Measurements from ENCODE around the gene XRCC1. TPM values are rescaled to one million over a fixed set of nuclear protein-coding genes. Genes with fewer than 3 reads are reported as not detected.
A peak's percentile ranks its signal among the peaks of the same experiment; 100 is the strongest.
"Not testable (repeated sequence)": the region's sequence is repeated elsewhere in the genome, so short reads cannot be mapped to it uniquely, and the experiment has no call there.

XRCC1 gene
- total RNA-seq, 1 experiment from 2014 or later = 38.0 TPM

DNA sequence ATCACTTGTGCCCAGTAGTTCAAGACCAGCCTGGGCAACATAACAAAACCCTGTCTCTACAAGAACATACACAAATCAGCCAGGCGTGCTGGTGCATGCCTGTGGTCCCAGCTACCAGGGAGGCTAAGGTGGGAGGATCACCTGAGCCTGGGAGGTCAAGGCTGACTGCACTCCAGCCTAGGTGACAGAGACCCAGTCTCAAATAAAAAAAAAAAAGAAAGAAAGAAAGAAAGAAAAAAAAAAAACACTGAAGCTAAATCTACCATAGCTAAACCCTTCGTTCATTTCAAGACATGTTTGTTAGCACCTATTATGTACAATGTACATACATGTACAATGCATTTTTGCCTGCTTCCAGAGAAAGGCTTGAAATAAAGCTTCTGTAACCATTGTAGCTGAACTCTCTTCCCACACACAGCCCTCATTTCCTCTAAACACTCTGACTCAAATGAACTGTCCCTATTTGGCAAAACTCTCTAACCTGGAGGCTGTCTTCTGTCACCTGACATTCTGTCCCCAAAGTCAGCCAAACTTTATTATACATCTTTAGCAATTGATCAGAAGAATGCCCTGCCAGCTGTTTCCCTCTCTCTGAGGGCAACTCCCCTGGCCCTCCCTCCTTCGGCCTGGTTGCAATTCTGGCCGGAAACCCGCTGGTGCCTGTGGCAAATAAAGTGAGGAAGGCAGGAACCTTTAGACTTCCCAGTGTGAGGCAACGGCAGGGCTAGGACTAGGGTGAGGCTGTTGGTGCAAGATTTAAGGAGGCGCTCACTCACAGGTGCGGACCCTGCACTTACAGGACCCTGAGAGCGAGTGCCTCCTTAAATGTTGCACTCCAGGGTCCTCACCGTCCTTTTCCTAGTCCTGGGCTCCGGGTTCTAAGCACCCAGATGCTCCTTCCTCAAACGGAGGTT lies 50.1 kb downstream of the XRCC1 start:
- H3K23me2 ChIP-seq (ENCODE audit: insufficient read length, low read depth, low read length, poor library complexity, severe bottlenecking) = peaks cover 22% of the 10 kb centered on the region
- no peak overlapping the region for H3K4ac ChIP-seq (ENCODE audit: low read depth, low read length)
- no peak overlapping the region for H2BK5ac ChIP-seq (ENCODE audit: insufficient read length, low read length)
- TF ChIP-seq, protein P1, sequence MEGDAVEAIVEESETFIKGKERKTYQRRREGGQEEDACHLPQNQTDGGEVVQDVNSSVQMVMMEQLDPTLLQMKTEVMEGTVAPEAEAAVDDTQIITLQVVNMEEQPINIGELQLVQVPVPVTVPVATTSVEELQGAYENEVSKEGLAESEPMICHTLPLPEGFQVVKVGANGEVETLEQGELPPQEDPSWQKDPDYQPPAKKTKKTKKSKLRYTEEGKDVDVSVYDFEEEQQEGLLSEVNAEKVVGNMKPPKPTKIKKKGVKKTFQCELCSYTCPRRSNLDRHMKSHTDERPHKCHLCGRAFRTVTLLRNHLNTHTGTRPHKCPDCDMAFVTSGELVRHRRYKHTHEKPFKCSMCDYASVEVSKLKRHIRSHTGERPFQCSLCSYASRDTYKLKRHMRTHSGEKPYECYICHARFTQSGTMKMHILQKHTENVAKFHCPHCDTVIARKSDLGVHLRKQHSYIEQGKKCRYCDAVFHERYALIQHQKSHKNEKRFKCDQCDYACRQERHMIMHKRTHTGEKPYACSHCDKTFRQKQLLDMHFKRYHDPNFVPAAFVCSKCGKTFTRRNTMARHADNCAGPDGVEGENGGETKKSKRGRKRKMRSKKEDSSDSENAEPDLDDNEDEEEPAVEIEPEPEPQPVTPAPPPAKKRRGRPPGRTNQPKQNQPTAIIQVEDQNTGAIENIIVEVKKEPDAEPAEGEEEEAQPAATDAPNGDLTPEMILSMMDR (conservative IDR thresholded peaks at IDR 0.05) = no peak
- no peak overlapping the region for H4K8ac ChIP-seq (replicated peaks; ENCODE audit: insufficient read length, low read depth, low read length)
- WGBS (ENCODE audit: extremely low coverage, insufficient read length, low lambda C conversion rate) = no CpG with 5 or more reads among the region's 12 CpGs
- no peak overlapping the region for H3K9ac ChIP-seq (ENCODE audit: extremely low read depth, insufficient read length, low read length)
- Mint-ChIP-seq H3K9me3 (no peaks in the 10 kb centered on the region), H3K27ac (no peak overlapping the region), H3K4me3 (peak overlapping the region; percentile 80 to 94), H3K4me1 (peaks cover 15 to 20% of the 10 kb centered on the region in 2 experiments), H3K36me3 (ENCODE audit: insufficient read depth in 1 of 3, low read depth in 3 of 3) (no peaks in the 10 kb centered on the region), H3K27me3 (ENCODE audit: low read depth) (peaks cover 34% of the 10 kb centered on the region)
- no peak overlapping the region for H2BK15ac ChIP-seq (ENCODE audit: low read depth, low read length)
- no peak overlapping the region for H2BK12ac ChIP-seq (ENCODE audit: insufficient read length, low read depth, low read length)
- H2BK20ac ChIP-seq (ENCODE audit: low read depth, low read length, poor library complexity, severe bottlenecking) = no peak overlapping the region
- H4K5ac ChIP-seq (ENCODE audit: insufficient read length, low read depth, low read length) = no peak overlapping the region
- H3K14ac ChIP-seq (ENCODE audit: insufficient read depth, low read length) = no peak overlapping the region
- H3K4me1 ChIP-seq (ENCODE audit: insufficient read depth, low read length) = no peaks in the 10 kb centered on the region
- DNase-seq = peak; percentile 64
- no peaks in the 10 kb centered on the region for H3K79me1 ChIP-seq (ENCODE audit: insufficient read depth, low read depth, low read length, poor library complexity, severe bottlenecking)
- H3K18ac ChIP-seq (ENCODE audit: insufficient read length, low read depth, low read length) = no peak overlapping the region
- H2AFZ ChIP-seq (ENCODE audit: low read length) = no peak overlapping the region
- no peak overlapping the region for H2BK120ac ChIP-seq (ENCODE audit: low read depth, low read length, poor library complexity, severe bottlenecking)
- H3K27me3 ChIP-seq (ENCODE audit: insufficient read depth, low read length) = peaks cover 3% of the 10 kb centered on the region; the same call in 1 of the 2 replicates
- H3K79me2 ChIP-seq (ENCODE audit: insufficient read depth, low read length) = no peaks in the 10 kb centered on the region
- H3K23ac ChIP-seq (ENCODE audit: insufficient read length, low read depth, low read length) = no peak overlapping the region
- no peak overlapping the region for H2AK5ac ChIP-seq (ENCODE audit: insufficient read length, low read length)
- peak overlapping the region; percentile 86 for H3K4me2 ChIP-seq (ENCODE audit: insufficient read depth, insufficient read length, low read length)
- H4K91ac ChIP-seq (ENCODE audit: insufficient read length, low read depth, low read length) = no peak overlapping the region
- peaks cover 4% of the 10 kb centered on the region for H4K20me1 ChIP-seq (ENCODE audit: control insufficient read depth, insufficient read depth, insufficient read length)
- no peak overlapping the region for H3K27ac ChIP-seq (ENCODE audit: insufficient read length, low read depth, low read length)
- no peaks in the 10 kb centered on the region for H3K9me3 ChIP-seq (ENCODE audit: control insufficient read depth, low read depth, low read length)
- H3K56ac ChIP-seq (ENCODE audit: insufficient read length, low read depth, low read length) = no peak overlapping the region
- no peak overlapping the region for H3T11ph ChIP-seq (ENCODE audit: low read length)

DNA sequence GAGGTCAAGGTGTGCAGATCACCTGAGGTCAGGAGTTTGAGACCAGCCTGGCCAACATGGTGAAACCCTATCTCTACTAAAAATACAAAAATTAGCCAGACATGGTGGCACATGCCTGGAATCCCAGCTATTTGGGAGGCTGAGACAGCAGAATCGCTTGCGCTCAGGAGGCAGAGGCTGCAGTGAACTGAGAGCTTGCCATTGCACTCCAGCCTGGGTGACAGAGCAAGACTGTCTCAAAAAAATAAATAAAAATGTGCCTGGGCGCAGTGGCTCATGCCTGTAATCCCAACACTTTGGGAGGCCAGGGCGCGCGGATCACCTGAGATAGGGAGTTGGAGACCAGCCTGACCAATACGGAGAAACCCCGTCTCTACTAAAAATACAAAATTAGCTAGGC lies 51.6 kb downstream of the XRCC1 start:
- not testable (repeated sequence) for H3K27me3 ChIP-seq (ENCODE audit: insufficient read depth, low read length); H2BK15ac ChIP-seq (ENCODE audit: low read depth, low read length); H2BK12ac ChIP-seq (ENCODE audit: insufficient read length, low read depth, low read length); H3K79me1 ChIP-seq (ENCODE audit: insufficient read depth, low read depth, low read length, poor library complexity, severe bottlenecking); H3K4me1 ChIP-seq (ENCODE audit: insufficient read depth, low read length); H3K14ac ChIP-seq (ENCODE audit: insufficient read depth, low read length); H3K79me2 ChIP-seq (ENCODE audit: insufficient read depth, low read length); H2BK5ac ChIP-seq (ENCODE audit: insufficient read length, low read length); H4K91ac ChIP-seq (ENCODE audit: insufficient read length, low read depth, low read length); H2AK5ac ChIP-seq (ENCODE audit: insufficient read length, low read length); H3K27ac Mint-ChIP-seq; DNase-seq; H3K9ac ChIP-seq (ENCODE audit: extremely low read depth, insufficient read length, low read length); H3K4me3 Mint-ChIP-seq; H3K4me2 ChIP-seq (ENCODE audit: insufficient read depth, insufficient read length, low read length); H3T11ph ChIP-seq (ENCODE audit: low read length); H2BK120ac ChIP-seq (ENCODE audit: low read depth, low read length, poor library complexity, severe bottlenecking); H4K5ac ChIP-seq (ENCODE audit: insufficient read length, low read depth, low read length); H3K56ac ChIP-seq (ENCODE audit: insufficient read length, low read depth, low read length); H4K8ac ChIP-seq (replicated peaks; ENCODE audit: insufficient read length, low read depth, low read length); H3K9me3 ChIP-seq (ENCODE audit: control insufficient read depth, low read depth, low read length); H3K4ac ChIP-seq (ENCODE audit: low read depth, low read length); H3K23ac ChIP-seq (ENCODE audit: insufficient read length, low read depth, low read length); H3K9me3 Mint-ChIP-seq; H3K18ac ChIP-seq (ENCODE audit: insufficient read length, low read depth, low read length); H4K20me1 ChIP-seq (ENCODE audit: control insufficient read depth, insufficient read depth, insufficient read length); H2BK20ac ChIP-seq (ENCODE audit: low read depth, low read length, poor library complexity, severe bottlenecking); H2AFZ ChIP-seq (ENCODE audit: low read length); H3K27ac ChIP-seq (ENCODE audit: insufficient read length, low read depth, low read length); H3K36me3 Mint-ChIP-seq (ENCODE audit: insufficient read depth in 1 of 3, low read depth in 3 of 3)
- Mint-ChIP-seq H3K27me3 (ENCODE audit: low read depth) (peaks cover 28% of the 10 kb centered on the region), H3K4me1 (peaks cover 18 to 24% of the 10 kb centered on the region in 2 experiments)
- WGBS (ENCODE audit: extremely low coverage, insufficient read length, low lambda C conversion rate) = no CpG with 5 or more reads among the region's 8 CpGs
- peaks cover 22% of the 10 kb centered on the region for H3K23me2 ChIP-seq (ENCODE audit: insufficient read length, low read depth, low read length, poor library complexity, severe bottlenecking)

All from H9 (cell line).